Sigmoid colon (tissue), 4 donors: ENCODE measurements around the gene FAM216B.

Source experiments
- POLR2A ChIP-seq, 2 donors: fragments of 450-650 bp; IDR thresholded peaks; one replicate each; pipeline ENCODE4 v1.6.1; 2016; ENCODE audit warnings: antibody characterized with exemption in 2 of 2, mild to moderate bottlenecking in 2 of 2, moderate library complexity in 2 of 2
- POLR2AphosphoS5 ChIP-seq, 4 donors: sonication (generic); formaldehyde crosslinking; IDR thresholded peaks; one replicate each; pipeline ENCODE4 v1.6.1; 2017; ENCODE audit warnings: antibody characterized with exemption in 4 of 4
- TF ChIP-seq, protein P1 (sequence below), 4 experiments: fragments of 450-650 bp in 3 of 4; fragments of 200-600 bp in 1 of 4; IDR thresholded peaks; one replicate each; pipeline ENCODE4 v1.5.1; 2016 to 2019; ENCODE audit warnings: antibody characterized with exemption in 4 of 4, mild to moderate bottlenecking in 3 of 4, moderate library complexity in 2 of 4

DNA sequence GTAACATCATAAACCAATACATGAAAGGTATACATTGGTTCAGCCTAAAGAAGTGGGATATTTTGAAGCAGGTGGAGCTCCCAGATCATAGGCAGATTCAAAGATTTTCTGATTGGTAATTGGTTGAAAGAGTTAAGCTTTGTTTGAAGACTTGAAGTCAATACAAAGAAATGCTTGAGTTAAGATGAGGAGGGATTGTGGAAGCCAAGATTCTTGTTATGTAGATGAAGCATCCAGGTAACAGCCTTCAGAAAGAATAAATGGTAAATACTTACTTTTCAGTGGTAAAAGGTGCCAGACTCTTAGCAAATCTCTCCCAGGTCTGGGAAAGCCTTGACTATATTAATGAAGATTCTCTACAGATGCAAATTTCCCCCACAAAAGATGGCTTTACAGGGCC lies 49.3 kb upstream of the FAM216B start:
- TF ChIP-seq POLR2AphosphoS5 (IDR thresholded peaks at IDR 0.05) (no peak), POLR2A (IDR thresholded peaks at IDR 0.05) (no peak)
- TF ChIP-seq, protein P1, sequence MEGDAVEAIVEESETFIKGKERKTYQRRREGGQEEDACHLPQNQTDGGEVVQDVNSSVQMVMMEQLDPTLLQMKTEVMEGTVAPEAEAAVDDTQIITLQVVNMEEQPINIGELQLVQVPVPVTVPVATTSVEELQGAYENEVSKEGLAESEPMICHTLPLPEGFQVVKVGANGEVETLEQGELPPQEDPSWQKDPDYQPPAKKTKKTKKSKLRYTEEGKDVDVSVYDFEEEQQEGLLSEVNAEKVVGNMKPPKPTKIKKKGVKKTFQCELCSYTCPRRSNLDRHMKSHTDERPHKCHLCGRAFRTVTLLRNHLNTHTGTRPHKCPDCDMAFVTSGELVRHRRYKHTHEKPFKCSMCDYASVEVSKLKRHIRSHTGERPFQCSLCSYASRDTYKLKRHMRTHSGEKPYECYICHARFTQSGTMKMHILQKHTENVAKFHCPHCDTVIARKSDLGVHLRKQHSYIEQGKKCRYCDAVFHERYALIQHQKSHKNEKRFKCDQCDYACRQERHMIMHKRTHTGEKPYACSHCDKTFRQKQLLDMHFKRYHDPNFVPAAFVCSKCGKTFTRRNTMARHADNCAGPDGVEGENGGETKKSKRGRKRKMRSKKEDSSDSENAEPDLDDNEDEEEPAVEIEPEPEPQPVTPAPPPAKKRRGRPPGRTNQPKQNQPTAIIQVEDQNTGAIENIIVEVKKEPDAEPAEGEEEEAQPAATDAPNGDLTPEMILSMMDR (IDR thresholded peaks at IDR 0.05) = no peak
